Prostate gland (tissue), 2 donors: ENCODE results near the gene ANKRD27. TPM values are rescaled to one million over a fixed set of nuclear protein-coding genes. Genes with fewer than 3 reads are reported as not detected.
"Not testable (repeated sequence)": the region's sequence is repeated elsewhere in the genome, so short reads cannot be mapped to it uniquely, and the experiment has no call there.

Source experiments
- DNase-seq: peaks from one replicate; pipeline ENCODE4 v3.0.0-alpha.2; 2019; ENCODE audit warnings: low spot score
- H3K27ac ChIP-seq, 2 donors: fragments of 200-600 bp; sonication (generic); 2 replicates each; pipeline ENCODE4 v1.5.1; 2017 to 2019
- H3K27me3 ChIP-seq: fragments of 200-600 bp; sonication (generic); replicated peaks from 2 replicates; pipeline ENCODE4 v1.5.1; 2019; ENCODE audit not compliant: insufficient read depth
- H3K36me3 ChIP-seq, 2 donors: fragments of 200-600 bp; sonication (generic); 1 replicate in 1 of 2; 2 replicates in 1 of 2; pipeline versions ENCODE4 v1.5.1 to v1.8.1; 2017 to 2019
- H3K4me1 ChIP-seq: fragments of 200-600 bp; sonication (generic); replicated peaks from 2 replicates; pipeline ENCODE4 v1.5.1; 2019
- H3K4me3 ChIP-seq, 2 donors: fragments of 200-600 bp; sonication (generic); 2 replicates each; pipeline ENCODE4 v1.5.1; 2017 to 2019
- H3K9me3 ChIP-seq: fragments of 200-600 bp; sonication (generic); 2 replicates; pipeline ENCODE4 v1.5.1; 2017
- CTCF ChIP-seq, 4 experiments: fragments of 200-600 bp in 2 of 4; fragments of 450-650 bp in 2 of 4; sonication (generic) in 2 of 4; IDR thresholded peaks; 1 replicate in 3 of 4; 2 replicates in 1 of 4; pipeline ENCODE4 v1.5.1; 2016 to 2019; ENCODE audit warnings: antibody characterized with exemption in 4 of 4, mild to moderate bottlenecking in 2 of 4, moderate library complexity in 2 of 4
- POLR2A ChIP-seq: fragments of 450-650 bp; IDR thresholded peaks from one replicate; pipeline ENCODE4 v1.6.1; 2016; ENCODE audit warnings: antibody characterized with exemption, mild to moderate bottlenecking
- POLR2AphosphoS5 ChIP-seq: sonication (generic); formaldehyde crosslinking; IDR thresholded peaks from one replicate; pipeline ENCODE4 v1.6.1; 2017; ENCODE audit warnings: antibody characterized with exemption
- WGBS: methylation state at CpG from one replicate; pipeline ENCODE4 v1.1.5; 2018; 5-methylcytosine and 5-hydroxymethylcytosine counted together
- intact Hi-C: fragments of 100-400 bp; cut with DNase I; formaldehyde crosslinking; loops from one replicate; pipeline ENCODE4 v1.14.2; 2022
- total RNA-seq, 2 donors: library from RNA; depleted of rRNA; stranded (reverse); fragments of >200 nt; gene quantifications; one replicate each; pipeline ENCODE4 v1.1.0, GENCODE V29; 2016

ANKRD27 gene
- total RNA-seq, 2 donors from 2014 or later, result 25.7 to 51.4 TPM

GRCh38 chr19:32718286-32718685, 43.3 kb upstream of the ANKRD27 start:
- H3K4me1 ChIP-seq, result no peaks in the 10 kb centered on the region
- H3K27ac ChIP-seq, result peak overlapping the region in 1 of 2 donors; percentile 31
- peak; percentile 62 for TF ChIP-seq POLR2AphosphoS5
- TF ChIP-seq POLR2A, result no peak
- peak; percentile 56 for DNase-seq
- no peak overlapping the region for H3K4me3 ChIP-seq
- no peaks in the 10 kb centered on the region for H3K36me3 ChIP-seq
- H3K27me3 ChIP-seq, result no peaks in the 10 kb centered on the region
- 53% methylated on average over 7 of the region's 7 CpGs for WGBS
- no peaks in the 10 kb centered on the region for H3K9me3 ChIP-seq
- intact Hi-C loops, result no loop called here

GRCh38 chr19:32717496-32717895, 42.5 kb upstream of the ANKRD27 start:
- peak overlapping the region in 1 of 2 donors; percentile 31 for H3K27ac ChIP-seq
- intact Hi-C loops, result no loop called here
- peaks cover 0 to 2% of the 10 kb centered on the region in 2 donors for H3K36me3 ChIP-seq
- H3K9me3 ChIP-seq, result no peaks in the 10 kb centered on the region
- 40% methylated on average over 5 of the region's 5 CpGs for WGBS
- DNase-seq, result no peak
- no peak overlapping the region for H3K4me3 ChIP-seq
- H3K4me1 ChIP-seq, result no peaks in the 10 kb centered on the region
- no peaks in the 10 kb centered on the region for H3K27me3 ChIP-seq
- TF ChIP-seq POLR2AphosphoS5, result no peak

GRCh38 chr19:32716203-32716602, 41.2 kb upstream of the ANKRD27 start:
- 97% methylated on average over 7 of the region's 7 CpGs for WGBS
- H3K9me3 ChIP-seq, DNase-seq, H3K4me1 ChIP-seq, H3K27ac ChIP-seq, intact Hi-C loops, H3K36me3 ChIP-seq, H3K4me3 ChIP-seq, H3K27me3 ChIP-seq: not testable (repeated sequence)

GRCh38 chr19:32711747-32712146, 36.8 kb upstream of the ANKRD27 start:
- DNase-seq, result no peak
- TF ChIP-seq POLR2AphosphoS5 (no peak), POLR2A (no peak), CTCF (IDR thresholded peaks at IDR 0.05) (no peak)
- Histone ChIP-seq H3K4me1 (no peaks in the 10 kb centered on the region), H3K4me3 (no peak overlapping the region), H3K36me3 (peaks cover 0 to 4% of the 10 kb centered on the region in 2 donors), H3K27me3 (no peaks in the 10 kb centered on the region), H3K27ac (no peak overlapping the region), H3K9me3 (no peaks in the 10 kb centered on the region)
- WGBS, result 87% methylated on average over 6 of the region's 6 CpGs
- intact Hi-C loops, result no loop called here

GRCh38 chr19:32709032-32709431, 34.1 kb upstream of the ANKRD27 start:
- Histone ChIP-seq H3K9me3 (no peaks in the 10 kb centered on the region), H3K36me3 (peaks cover 0 to 4% of the 10 kb centered on the region in 2 donors), H3K27me3 (no peaks in the 10 kb centered on the region), H3K27ac (no peak overlapping the region), H3K4me1 (no peaks in the 10 kb centered on the region), H3K4me3 (no peak overlapping the region)
- TF ChIP-seq CTCF (IDR thresholded peaks at IDR 0.05) (no peak), POLR2AphosphoS5 (no peak), POLR2A (no peak)
- intact Hi-C loops, result no loop called here
- 93% methylated on average over 5 of the region's 5 CpGs for WGBS
- DNase-seq, result no peak

- H3K36me3 ChIP-seq, result peaks cover 0 to 4% of the 10 kb centered on the region in 2 donors
Measured at GRCh38 chr19:32708457-32708856, 33.5 kb upstream of the ANKRD27 start.

GRCh38 chr19:32704006-32704405, 29.0 kb upstream of the ANKRD27 start:
- H3K4me1 ChIP-seq, H3K4me3 ChIP-seq, intact Hi-C loops, H3K36me3 ChIP-seq, H3K9me3 ChIP-seq, H3K27me3 ChIP-seq, H3K27ac ChIP-seq, DNase-seq: not testable (repeated sequence)
- WGBS, result 100% methylated on average over 2 of the region's 2 CpGs

More at GRCh38 chr19:32708457-32708856, 33.5 kb upstream of the ANKRD27 start:
- Histone ChIP-seq H3K27me3 (no peaks in the 10 kb centered on the region), H3K27ac (no peak overlapping the region), H3K9me3 (no peaks in the 10 kb centered on the region), H3K4me1 (no peaks in the 10 kb centered on the region), H3K4me3 (no peak overlapping the region)
- DNase-seq, result no peak
- intact Hi-C loops, result no loop called here
- WGBS, result 92% methylated on average over 3 of the region's 3 CpGs
- no peak for TF ChIP-seq POLR2A
- no peak for TF ChIP-seq CTCF (IDR thresholded peaks at IDR 0.05)
- TF ChIP-seq POLR2AphosphoS5, result no peak
